IPS DF 4.7 (cell line): ENCODE data around the gene POLR2L.

Experiments used
- DNase-seq: peaks from one replicate; pipeline ENCODE4 v3.0.0-alpha.2; 2013; ENCODE audit warnings: low spot score; ENCODE audit errors: extremely low read depth

Gene POLR2L

DNA sequence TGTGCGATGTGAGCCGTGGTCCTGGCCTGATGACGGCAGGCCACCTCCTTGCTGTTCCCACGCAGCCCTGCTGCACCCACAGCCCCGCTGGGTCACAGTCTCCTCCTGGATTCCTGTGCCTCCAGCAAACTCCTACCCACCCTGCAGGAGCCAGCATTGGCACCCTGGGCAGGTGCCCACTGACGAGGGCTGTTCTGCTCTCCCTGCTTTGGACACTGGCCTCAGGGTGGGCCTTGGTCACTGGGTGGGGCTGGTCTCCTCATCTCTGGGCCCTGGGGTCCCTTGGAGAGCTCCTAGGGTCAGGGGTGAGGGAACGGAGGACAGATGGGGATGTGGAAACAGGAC lies 13.0 kb upstream of the POLR2L start:
- DNase-seq = no peak

- DNase-seq = no peak
Measured at GRCh38 chr11:854601-855329, 12.4 kb upstream of the POLR2L start.

DNA sequence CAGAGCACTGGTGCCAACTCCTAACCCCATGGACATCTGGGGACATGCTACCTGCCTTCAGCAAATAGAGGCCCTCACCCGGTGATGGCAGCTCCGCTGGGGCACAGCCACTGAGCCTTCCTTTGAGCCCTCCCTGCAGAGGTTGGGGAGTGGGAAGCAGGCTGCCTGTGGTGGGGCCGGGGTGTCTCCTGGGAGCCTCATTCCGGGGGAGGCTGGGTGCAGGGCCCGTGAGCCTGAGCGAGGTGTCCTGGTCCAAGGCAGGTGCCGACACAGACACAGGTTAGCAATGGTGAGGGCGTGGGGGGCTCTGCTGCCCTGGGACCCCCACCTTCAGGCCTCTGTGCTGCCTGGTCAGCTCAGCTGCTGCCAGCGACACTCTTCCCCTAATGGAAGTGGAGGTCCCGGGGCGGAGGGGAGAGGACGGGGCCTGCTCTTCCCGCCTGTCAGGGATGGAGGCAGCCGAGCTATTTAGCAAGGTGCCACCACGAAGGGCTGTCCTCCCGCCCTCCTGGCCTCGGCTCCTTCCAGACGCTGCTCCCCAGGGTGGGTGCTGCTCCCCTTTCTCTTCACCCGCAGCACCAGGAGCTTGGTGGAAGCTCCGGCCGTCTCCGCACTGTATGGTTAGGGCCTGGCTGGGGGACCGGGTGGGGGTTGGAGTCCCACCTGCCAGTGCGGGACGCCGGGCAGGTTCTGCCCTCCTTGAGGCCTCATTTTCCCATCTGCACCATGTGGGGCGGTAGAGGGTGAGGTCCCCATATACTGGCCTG lies 11.5 kb upstream of the POLR2L start:
- no peak for DNase-seq

DNA sequence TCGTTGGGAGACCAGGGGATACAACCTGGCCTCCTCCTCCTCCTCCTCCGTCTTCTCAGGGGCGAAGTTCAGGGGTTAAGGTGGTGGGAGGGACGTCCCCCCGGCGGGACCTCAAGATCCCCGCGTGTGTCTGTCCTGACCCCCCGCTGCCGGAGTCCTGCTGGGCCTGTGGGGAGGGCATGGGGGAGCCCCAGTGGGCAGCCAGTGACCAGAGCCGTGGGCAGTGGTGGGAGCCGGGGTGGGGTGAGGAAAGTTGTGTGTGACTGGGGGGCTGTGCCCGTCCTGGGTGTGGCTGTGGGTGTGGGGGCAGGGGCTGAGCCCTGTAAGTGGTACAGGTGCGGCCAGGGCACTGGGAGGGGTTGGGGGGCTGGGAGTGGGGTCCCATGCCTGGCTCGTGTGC lies 10.4 kb upstream of the POLR2L start:
- no peak for DNase-seq

- no peak for DNase-seq
Measured at GRCh38 chr11:850775-851763, 8.7 kb upstream of the POLR2L start.

- no peak for DNase-seq
Measured at GRCh38 chr11:849951-850774, 7.8 kb upstream of the POLR2L start.

- no peak for DNase-seq
Measured at GRCh38 chr11:849104-849824, 6.9 kb upstream of the POLR2L start.

GRCh38 chr11:848380-848931 lies 6.1 kb upstream of the POLR2L start:
- DNase-seq = no peak

DNA sequence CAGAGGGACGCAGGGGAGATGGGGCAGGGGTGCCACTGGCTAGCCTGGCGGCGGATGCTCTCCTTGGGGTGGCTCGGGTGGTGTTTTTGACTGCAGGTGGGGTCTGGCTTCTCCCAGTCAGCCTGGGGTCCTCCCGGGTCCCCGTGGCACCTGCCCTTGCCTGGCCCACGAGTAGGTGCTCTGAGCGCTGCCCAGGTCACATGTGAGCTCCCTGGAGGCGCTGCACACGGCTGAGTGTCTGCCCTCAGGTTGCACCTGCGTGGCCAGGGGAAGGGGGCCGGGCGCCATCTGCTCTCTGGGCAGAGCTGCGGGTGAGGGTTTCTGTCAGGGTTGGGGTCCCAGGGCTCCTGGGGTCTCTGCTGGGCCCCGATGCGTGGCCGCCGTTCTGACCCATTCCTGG lies 5.5 kb upstream of the POLR2L start:
- no peak for DNase-seq

GRCh38 chr11:846496-847098 lies 4.3 kb upstream of the POLR2L start:
- no peak for DNase-seq

- DNase-seq = no peak
Measured at GRCh38 chr11:845872-846495, 3.7 kb upstream of the POLR2L start.

DNA sequence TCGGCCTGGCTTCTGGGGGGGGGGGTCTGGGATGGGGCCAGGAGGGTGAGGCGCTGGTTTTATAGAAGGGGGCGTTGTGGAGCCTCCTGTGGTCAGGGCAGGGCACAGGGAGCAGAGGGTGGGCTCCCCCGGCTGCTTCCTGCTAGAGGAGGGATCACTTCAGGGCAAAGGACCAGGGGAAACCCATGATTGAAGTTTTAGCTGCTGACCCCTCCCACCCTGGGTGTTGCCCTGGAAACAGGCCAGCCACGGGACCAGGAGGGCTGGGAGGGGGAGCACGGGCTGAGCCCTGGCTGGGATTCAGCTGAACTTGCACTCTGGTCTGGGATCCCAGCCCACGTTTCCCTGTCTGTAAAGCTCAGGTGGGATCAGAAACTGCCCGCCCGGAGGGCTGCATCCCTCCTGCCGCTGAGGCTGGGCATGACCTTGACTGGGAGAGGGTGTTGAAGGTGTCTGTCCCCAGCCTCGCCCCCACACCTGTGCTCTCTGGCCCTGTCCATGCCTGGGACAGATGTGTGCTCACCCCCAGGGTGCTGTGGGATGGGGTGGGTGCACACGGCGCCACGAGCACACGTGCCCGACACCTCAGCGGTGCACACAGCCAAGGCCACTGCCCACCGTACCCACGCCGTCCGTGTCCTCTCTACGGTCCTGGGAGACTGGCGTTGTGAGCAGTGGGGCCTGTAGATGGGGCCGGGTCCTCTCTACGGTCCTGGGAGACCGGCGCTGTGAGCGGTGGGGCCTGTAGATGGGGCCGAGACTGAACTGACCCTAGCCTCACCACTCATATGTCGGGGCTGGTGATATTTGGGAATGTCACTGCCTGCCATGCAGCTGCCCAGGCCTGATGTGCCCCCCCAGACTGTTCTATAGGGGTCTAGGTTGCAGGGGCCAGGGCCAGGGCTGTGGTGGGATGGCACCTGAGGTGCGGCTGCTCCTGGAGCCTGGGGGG lies 2.6 kb upstream of the POLR2L start:
- no peak for DNase-seq

DNA sequence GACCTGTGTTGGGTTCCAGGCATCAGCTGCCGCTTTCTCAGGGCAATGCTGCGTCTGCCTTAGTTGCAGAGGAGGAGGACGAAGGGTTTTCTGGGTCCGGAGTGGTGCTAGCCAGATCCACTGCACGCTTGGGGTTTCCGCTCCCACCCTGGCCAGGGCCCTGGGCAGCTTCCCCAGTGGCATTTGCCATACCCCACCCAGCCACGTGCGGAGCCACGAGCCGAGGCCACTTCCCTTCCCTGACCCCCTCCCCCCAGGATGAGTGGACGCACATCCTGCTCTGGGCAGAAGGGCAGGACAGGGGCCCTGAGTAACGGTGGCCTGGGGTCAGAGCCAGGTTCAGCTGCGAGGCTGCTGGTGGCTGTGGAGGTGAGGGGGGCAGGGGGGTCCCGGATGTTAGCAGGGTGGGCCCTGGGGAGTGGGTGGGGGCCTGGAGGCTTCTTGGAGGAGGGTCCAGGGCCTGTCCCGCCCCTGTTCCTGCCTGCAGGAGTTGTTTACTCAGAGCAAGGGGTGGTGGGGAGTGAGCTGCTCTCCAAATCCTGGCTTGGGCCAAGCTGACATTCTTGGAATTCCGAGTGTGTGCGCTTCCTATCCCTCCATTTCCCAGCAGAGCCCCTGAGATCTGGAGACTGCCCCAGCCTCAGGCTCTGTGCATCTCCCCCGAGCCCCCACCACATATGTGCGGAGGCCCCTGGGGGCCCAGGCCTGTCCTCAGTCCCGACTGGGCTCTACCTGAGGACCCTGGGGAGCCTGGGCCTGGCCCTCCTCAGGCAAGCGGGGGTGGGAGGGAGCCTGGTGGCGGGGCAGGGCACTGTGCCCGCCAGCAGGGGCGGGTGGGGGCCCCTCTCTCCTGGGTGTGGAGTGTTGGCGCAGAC lies 1.7 kb upstream of the POLR2L start:
- DNase-seq = no peak

DNA sequence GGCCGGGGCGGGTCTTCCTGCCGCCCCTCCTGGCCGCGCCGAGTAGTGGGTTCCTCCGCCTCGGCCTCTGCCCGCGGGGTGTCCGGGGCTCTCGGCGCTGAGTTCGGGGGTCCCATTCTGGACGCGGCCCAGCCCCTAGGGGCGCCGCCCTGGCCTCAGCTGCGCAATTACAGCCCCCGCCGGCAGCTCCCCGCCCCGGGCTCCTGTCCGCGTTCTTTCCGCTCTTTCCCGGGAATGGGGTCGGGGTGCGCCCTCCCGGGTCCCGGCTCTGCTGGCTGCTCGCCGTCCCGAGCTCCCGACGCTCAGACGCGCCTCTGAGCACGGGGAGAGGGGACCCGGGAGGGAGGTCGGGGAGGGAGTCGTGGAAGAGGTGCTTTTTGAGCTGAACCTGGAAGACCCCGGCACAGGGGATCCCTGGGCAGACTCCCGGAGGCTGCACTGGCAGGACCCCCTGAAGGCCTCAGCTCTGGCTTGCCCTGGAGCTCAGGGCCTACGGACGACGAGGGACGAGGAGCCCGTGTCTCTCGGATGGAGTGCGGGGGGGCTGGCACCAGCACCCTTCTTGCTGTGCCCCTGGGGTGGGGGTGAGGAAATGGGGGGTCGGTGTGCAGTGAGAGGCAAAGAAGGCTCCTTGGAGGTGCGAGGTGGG lies 881 bp upstream of the POLR2L start:
- no peak for DNase-seq

DNA sequence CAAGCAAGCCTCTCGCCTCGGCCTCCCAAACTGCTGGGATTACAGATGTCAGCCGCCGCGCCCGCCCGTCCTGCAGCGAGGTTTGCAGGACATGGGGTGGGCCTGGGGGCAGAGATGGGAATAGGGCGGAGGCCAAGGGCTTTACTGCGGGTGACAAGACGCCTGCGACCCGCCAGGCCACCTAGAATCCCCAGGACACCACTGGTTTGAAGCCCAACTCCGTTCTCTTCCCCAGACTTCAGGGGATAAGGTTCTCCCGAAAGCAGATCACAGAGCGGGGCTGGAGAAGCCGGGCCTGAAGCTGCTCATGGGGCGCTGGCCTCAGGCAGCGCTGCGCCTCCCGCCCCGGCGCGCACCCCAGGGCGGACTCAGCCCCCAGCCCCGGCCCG lies 354 bp downstream of the POLR2L start:
- no peak for DNase-seq

GRCh38 chr11:839875-840617 lies 2.3 kb downstream of the POLR2L start:
- DNase-seq = no peak
